ENCODE measurements around the gene PRR15. TPM values are rescaled to one million over a fixed set of nuclear protein-coding genes. Genes with fewer than 3 reads are reported as not detected.

The PRR15 gene
- total and polyA plus RNA-seq, 2 of the 4 experiments (the other 2 are of a cell fraction), result not detected

DNA sequence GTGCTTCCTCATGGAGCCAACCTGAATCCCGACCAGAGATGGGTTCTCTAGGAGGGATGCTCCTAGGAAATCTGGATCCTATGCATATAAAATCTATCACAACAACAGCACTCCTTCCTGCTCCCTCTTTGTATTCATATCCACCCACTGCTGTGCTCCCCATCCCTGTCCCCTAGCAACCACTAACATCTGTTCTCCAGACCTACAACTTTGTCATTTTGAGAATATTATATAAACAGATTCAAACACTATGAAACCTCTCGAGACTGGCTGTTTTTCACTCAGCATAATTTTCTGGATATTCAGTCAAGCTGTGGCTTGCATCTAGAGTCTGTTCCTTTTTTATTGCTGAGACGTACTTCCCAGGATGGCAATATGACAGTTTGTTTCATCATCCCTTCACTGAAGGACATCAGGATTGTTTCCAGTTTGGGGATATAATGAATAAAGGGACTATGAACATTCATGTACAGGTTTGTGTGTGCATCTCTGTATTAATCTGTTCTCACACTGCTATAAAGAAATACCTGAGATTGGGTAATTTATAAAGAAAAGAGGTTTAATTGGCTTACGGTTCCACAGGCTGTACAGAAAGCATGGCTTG is 36.0 kb upstream of the PRR15 start:
- CTCF ChIA-PET, result no interaction called here
- Histone ChIP-seq H4K20me1 (ENCODE audit: insufficient read depth, low read length) (no peaks in the 10 kb centered on the region), H3K4me1 (ENCODE audit: control insufficient read depth, insufficient read depth, low read length) (no peaks in the 10 kb centered on the region), H2BK120ac (ENCODE audit: low read depth, low read length) (no peak overlapping the region), H3K14ac (replicated peaks; ENCODE audit: low read depth, low read length) (no peak overlapping the region), H4K8ac (ENCODE audit: low read depth in 2 of 2, low read length in 2 of 2) (no peak overlapping the region), H2BK20ac (ENCODE audit: low read depth, low read length) (no peak overlapping the region), H3K56ac (ENCODE audit: extremely low read depth, insufficient read depth, low read length) (no peak overlapping the region), H3K18ac (ENCODE audit: low read depth, low read length) (no peak overlapping the region), H3K9me1 (ENCODE audit: insufficient read depth, low read length) (no peaks in the 10 kb centered on the region), H3K27me3 (ENCODE audit: control insufficient read depth, insufficient read depth, low read length) (no peaks in the 10 kb centered on the region), H4K5ac (ENCODE audit: low read depth, low read length) (no peak overlapping the region), H3K4me3 (ENCODE audit: insufficient read depth, low read depth, low read length) (no peak overlapping the region), H3K27ac (ENCODE audit: insufficient read depth, low read length) (no peak overlapping the region), H3K23ac (ENCODE audit: low read depth, low read length) (no peak overlapping the region), H3K36me3 (ENCODE audit: control insufficient read depth, insufficient read depth, low read length) (no peaks in the 10 kb centered on the region), H2AK9ac (replicated peaks; ENCODE audit: low read depth, low read length, poor library complexity) (no peak overlapping the region), H2AK5ac (ENCODE audit: low read depth, low read length) (no peak overlapping the region), H3K4ac (ENCODE audit: low read depth, low read length) (no peak overlapping the region), H3K9me3 (ENCODE audit: control insufficient read depth, insufficient read depth, low read length) (peaks cover 2% of the 10 kb centered on the region), H2BK15ac (ENCODE audit: low read depth, low read length) (no peak overlapping the region), H2BK5ac (ENCODE audit: low read depth, low read length, poor library complexity, severe bottlenecking) (no peak overlapping the region), H2AFZ (replicated peaks; ENCODE audit: low read length, poor library complexity) (no peak overlapping the region), H3K4me2 (ENCODE audit: low read depth, low read length) (no peak overlapping the region), H3K9ac (ENCODE audit: low read depth, low read length) (no peak overlapping the region), H4K91ac (ENCODE audit: insufficient read depth, low read depth, low read length) (no peak overlapping the region), H3K79me1 (ENCODE audit: low read depth in 1 of 2, low read length in 2 of 2) (no peaks in the 10 kb centered on the region)
- ATAC-seq (ENCODE audit: low read depth) (no peak), DNase-seq (no peak)
- dilution Hi-C loops (cut with HindIII; ENCODE audit: low sequenced_read_pairs, unreplicated experiment) (no loop called here), intact Hi-C loops (cut with micrococcal nuclease) (no loop called here), in situ Hi-C loops (cut with MboI; ENCODE audit: low sequenced_read_pairs) (no loop called here)
- WGBS, 2 experiments (ENCODE audit: extremely low coverage in 2 of 2, insufficient read length in 1 of 2), result 29% methylated on average over 1 of the region's 4 CpGs; no CpG with 5 or more reads in 1 of the 2 experiments
- TF ChIP-seq RCOR1 (IDR thresholded peaks at IDR 0.05; ENCODE audit: insufficient replicate concordance, low read length) (no peak), BHLHE40 (IDR thresholded peaks at IDR 0.05; ENCODE audit: low read depth, low read length) (no peak), MXI1 (IDR thresholded peaks at IDR 0.05; ENCODE audit: borderline replicate concordance, low read depth, low read length) (no peak), RAD21 (IDR thresholded peaks at IDR 0.05; ENCODE audit: low read length) (no peak), MAFK (IDR thresholded peaks at IDR 0.05; ENCODE audit: low read depth, low read length) (no peak), FOS (IDR thresholded peaks at IDR 0.05; ENCODE audit: low read depth, low read length) (no peak), MAZ (IDR thresholded peaks at IDR 0.05; ENCODE audit: borderline replicate concordance, low read depth, low read length) (no peak), RFX5 (IDR thresholded peaks at IDR 0.05; ENCODE audit: low read depth, low read length) (no peak), SMC3 (IDR thresholded peaks at IDR 0.05; ENCODE audit: low read depth, low read length) (no peak), CEBPB (IDR thresholded peaks at IDR 0.05; ENCODE audit: low read depth, low read length) (no peak), POLR2A (IDR thresholded peaks at IDR 0.05; ENCODE audit: low read depth, low read length) (no peak), NFE2L2 (IDR thresholded peaks at IDR 0.05; ENCODE audit: low read depth, low read length) (no peak), CHD1 (IDR thresholded peaks at IDR 0.05; ENCODE audit: low read depth, low read length) (no peak)
- TF ChIP-seq, protein P1, sequence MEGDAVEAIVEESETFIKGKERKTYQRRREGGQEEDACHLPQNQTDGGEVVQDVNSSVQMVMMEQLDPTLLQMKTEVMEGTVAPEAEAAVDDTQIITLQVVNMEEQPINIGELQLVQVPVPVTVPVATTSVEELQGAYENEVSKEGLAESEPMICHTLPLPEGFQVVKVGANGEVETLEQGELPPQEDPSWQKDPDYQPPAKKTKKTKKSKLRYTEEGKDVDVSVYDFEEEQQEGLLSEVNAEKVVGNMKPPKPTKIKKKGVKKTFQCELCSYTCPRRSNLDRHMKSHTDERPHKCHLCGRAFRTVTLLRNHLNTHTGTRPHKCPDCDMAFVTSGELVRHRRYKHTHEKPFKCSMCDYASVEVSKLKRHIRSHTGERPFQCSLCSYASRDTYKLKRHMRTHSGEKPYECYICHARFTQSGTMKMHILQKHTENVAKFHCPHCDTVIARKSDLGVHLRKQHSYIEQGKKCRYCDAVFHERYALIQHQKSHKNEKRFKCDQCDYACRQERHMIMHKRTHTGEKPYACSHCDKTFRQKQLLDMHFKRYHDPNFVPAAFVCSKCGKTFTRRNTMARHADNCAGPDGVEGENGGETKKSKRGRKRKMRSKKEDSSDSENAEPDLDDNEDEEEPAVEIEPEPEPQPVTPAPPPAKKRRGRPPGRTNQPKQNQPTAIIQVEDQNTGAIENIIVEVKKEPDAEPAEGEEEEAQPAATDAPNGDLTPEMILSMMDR (conservative IDR thresholded peaks at IDR 0.05; ENCODE audit: low read depth, low read length), result no peak
- TF ChIP-seq, protein P2, sequence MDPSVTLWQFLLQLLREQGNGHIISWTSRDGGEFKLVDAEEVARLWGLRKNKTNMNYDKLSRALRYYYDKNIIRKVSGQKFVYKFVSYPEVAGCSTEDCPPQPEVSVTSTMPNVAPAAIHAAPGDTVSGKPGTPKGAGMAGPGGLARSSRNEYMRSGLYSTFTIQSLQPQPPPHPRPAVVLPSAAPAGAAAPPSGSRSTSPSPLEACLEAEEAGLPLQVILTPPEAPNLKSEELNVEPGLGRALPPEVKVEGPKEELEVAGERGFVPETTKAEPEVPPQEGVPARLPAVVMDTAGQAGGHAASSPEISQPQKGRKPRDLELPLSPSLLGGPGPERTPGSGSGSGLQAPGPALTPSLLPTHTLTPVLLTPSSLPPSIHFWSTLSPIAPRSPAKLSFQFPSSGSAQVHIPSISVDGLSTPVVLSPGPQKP (IDR thresholded peaks at IDR 0.05; ENCODE audit: borderline replicate concordance, low read depth, low read length), result no peak
- TF ChIP-seq, protein P3, sequence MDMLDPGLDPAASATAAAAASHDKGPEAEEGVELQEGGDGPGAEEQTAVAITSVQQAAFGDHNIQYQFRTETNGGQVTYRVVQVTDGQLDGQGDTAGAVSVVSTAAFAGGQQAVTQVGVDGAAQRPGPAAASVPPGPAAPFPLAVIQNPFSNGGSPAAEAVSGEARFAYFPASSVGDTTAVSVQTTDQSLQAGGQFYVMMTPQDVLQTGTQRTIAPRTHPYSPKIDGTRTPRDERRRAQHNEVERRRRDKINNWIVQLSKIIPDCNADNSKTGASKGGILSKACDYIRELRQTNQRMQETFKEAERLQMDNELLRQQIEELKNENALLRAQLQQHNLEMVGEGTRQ (IDR thresholded peaks at IDR 0.05; ENCODE audit: low read depth, low read length), result no peak
- BruUV-seq (replicated peaks), result no TSS peak
- POLR2A ChIA-PET (ENCODE audit: unreplicated experiment), result no interaction called here
